Measurements from ENCODE around the gene ADGRD1. TPM values are rescaled to one million over a fixed set of nuclear protein-coding genes. Genes with fewer than 3 reads are reported as not detected.

Gene ADGRD1
- total and polyA plus RNA-seq, 2 of the 8 experiments (the other 6 are each of a cell fraction or from before 2014, with no cell fraction given), result 0.36 to 0.48 TPM

DNA sequence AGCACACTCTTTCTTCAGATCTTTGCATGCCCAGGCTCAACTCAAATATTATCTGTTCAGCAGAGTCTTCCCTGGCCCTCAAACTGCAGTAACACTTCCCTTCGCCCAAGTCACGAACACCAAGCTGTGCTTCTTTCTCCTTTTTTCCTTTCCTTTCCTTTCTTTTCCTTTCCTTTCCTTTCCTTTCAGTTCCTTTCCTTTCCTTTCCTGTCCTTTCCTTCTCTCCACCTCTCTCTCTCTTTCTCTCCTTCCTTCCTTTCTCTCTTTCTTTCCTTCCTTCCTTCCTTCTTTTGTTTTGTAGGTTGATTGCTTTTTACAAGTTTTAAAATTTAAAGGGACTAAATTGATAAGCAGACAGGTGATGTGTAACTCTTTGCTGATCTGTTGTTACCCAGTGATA, 19.0 kb upstream of the ADGRD1 start (continued):
- TF ChIP-seq CTCF (IDR thresholded peaks at IDR 0.05; ENCODE audit: control extremely low read depth in 1 of 3, insufficient read depth in 1 of 3, low read depth in 1 of 3, low read length in 3 of 3), result no peak
- no peak for TF ChIP-seq POLR2AphosphoS5 (IDR thresholded peaks at IDR 0.05; ENCODE audit: low read depth, low read length)
- TF ChIP-seq RAD21 (IDR thresholded peaks at IDR 0.05 in 1 of 2, conservative IDR thresholded peaks at IDR 0.05 in 1 of 2; ENCODE audit: low read depth in 2 of 2, low read length in 2 of 2), result no peak
- no peak for TF ChIP-seq SUZ12 (IDR thresholded peaks at IDR 0.05; ENCODE audit: low read length)

All from H1 (cell line).